A673 (cell line): ENCODE measurements around the gene USP40. TPM values are rescaled to one million over a fixed set of nuclear protein-coding genes. Genes with fewer than 3 reads are reported as not detected.

Experiments used
- BruUV-seq: library from RNA; stranded (reverse); fragments of 400-500 nt; replicated peaks from 2 replicates; lab custom pipeline; 2021; lab: Mats Ljungman, UMichigan
- CTCF ChIA-PET: fragments of 300-600 bp; sonication (Branson Sonifier 250); formaldehyde crosslinking; loops from one replicate; lab custom pipeline; 2022; ENCODE audit warnings: antibody characterized with exemption; lab: Charles Lee
- POLR2A ChIA-PET: fragments of 300-600 bp; sonication (Branson Sonifier 250); formaldehyde crosslinking; loops from one replicate; lab custom pipeline; 2022; ENCODE audit warnings: antibody characterized with exemption; ENCODE audit not compliant: low non-redundant PET; lab: Charles Lee
- DNase-seq: peaks from one replicate; pipeline ENCODE4 v3.0.0-alpha.2; 2015; ENCODE audit warnings: low spot score
- H3K27ac ChIP-seq: fragments of 200-600 bp; sonication (generic); 2 replicates; pipeline ENCODE4 v1.5.1; 2016; ENCODE audit warnings: mixed run types, low read depth, mild to moderate bottlenecking, mixed read lengths, antibody characterized with exemption, low read length; ENCODE audit not compliant: poor library complexity, severe bottlenecking
- H3K27me3 ChIP-seq: fragments of 200-600 bp; sonication (generic); replicated peaks from 2 replicates; pipeline ENCODE4 v1.6.1; 2017; ENCODE audit warnings: mixed run types, low read depth, mild to moderate bottlenecking, mixed read lengths, antibody characterized with exemption, low read length; ENCODE audit not compliant: insufficient read depth, poor library complexity
- H3K36me3 ChIP-seq: fragments of 200-600 bp; sonication (generic); 2 replicates; pipeline ENCODE4 v1.6.1; 2016; ENCODE audit warnings: mixed run types, mild to moderate bottlenecking, mixed read lengths, antibody characterized with exemption, low read length; ENCODE audit not compliant: insufficient read depth, poor library complexity, severe bottlenecking
- H3K4me1 ChIP-seq: fragments of 200-600 bp; sonication (generic); 2 replicates; pipeline ENCODE4 v1.6.1; 2017; ENCODE audit warnings: mixed run types, mild to moderate bottlenecking, mixed read lengths, antibody characterized with exemption, low read length; ENCODE audit not compliant: insufficient read depth, poor library complexity, severe bottlenecking
- H3K4me3 ChIP-seq: fragments of 200-600 bp; sonication (generic); 2 replicates; pipeline ENCODE4 v1.5.1; 2016; ENCODE audit warnings: low read depth, mixed run types, mild to moderate bottlenecking, mixed read lengths, low read length; ENCODE audit not compliant: poor library complexity, severe bottlenecking
- H3K9me3 ChIP-seq: fragments of 200-600 bp; sonication (generic); 2 replicates; pipeline ENCODE4 v1.6.1; 2016; ENCODE audit warnings: mixed run types, low read depth, mild to moderate bottlenecking, mixed read lengths, antibody characterized with exemption, low read length; ENCODE audit not compliant: poor library complexity, severe bottlenecking
- CTCF ChIP-seq: fragments of 300-800, 200-600 bp; sonication (generic); conservative IDR thresholded peaks from 2 replicates; pipeline ENCODE4 v1.5.1; 2017; ENCODE audit warnings: low read depth, mild to moderate bottlenecking, antibody characterized with exemption, low read length, moderate library complexity, mixed read lengths
- EZH2 ChIP-seq: fragments of 200-600 bp; sonication (generic); IDR thresholded peaks from 2 replicates; pipeline ENCODE4 v1.6.1; 2017; ENCODE audit warnings: borderline replicate concordance, low read depth, mild to moderate bottlenecking, mixed read lengths, antibody characterized with exemption, low read length; ENCODE audit not compliant: poor library complexity, severe bottlenecking
- intact Hi-C: fragments of 100-400 bp; cut with micrococcal nuclease; formaldehyde crosslinking; loops from one replicate; pipeline ENCODE4 v1.10.0; 2022; ENCODE audit not compliant: unreplicated experiment
- total RNA-seq: library from RNA; stranded (reverse); gene quantifications from 2 replicates; pipeline ENCODE4 v1.2.3, GENCODE V29; 2021

The USP40 gene
- total RNA-seq, 1 experiment from 2014 or later, result 29.6 TPM

DNA sequence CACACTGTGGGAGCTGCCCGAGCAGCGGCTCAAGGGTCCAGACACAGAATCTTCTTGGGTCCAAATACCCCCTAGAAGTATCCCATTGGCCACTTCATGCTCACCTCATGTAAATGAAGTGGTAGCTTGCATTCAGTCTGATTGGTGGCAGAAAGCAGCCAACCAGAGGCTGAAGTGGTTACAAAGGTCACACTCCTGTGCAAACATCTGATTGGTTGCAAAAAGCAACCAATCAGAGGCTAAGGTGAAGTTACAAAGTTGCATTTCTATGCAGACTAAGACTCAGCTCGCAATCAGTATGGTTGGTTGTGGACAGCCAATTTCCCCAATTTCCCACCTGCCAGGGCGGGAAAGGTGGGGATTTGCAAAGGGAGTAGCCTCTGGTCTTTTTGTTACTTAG lies 118.0 kb downstream of the USP40 start:
- no peak for TF ChIP-seq CTCF
- no peak for TF ChIP-seq EZH2
- intact Hi-C loops, result loop anchor here (5.0 kb wide), 1 partner anchor 384 kb away; no protein-coding TSS in a partner anchor
- peak overlapping the region; percentile 4 for H3K27ac ChIP-seq
- no peak for DNase-seq
- no peaks in the 10 kb centered on the region for H3K9me3 ChIP-seq
- peaks cover 66% of the 10 kb centered on the region for H3K36me3 ChIP-seq
- POLR2A ChIA-PET, result no interaction called here
- H3K4me3 ChIP-seq, result no peak overlapping the region
- BruUV-seq, result no TSS peak
- peaks cover 7% of the 10 kb centered on the region for H3K4me1 ChIP-seq
- no peaks in the 10 kb centered on the region for H3K27me3 ChIP-seq
- CTCF ChIA-PET, result interaction anchor here (1.0 to 1.8 kb wide), 3 partner anchors 264 to 478 kb away, joined by 3 to 8 read pairs (median 4); partner anchors contain the start of gene UGT1A5

GRCh38 chr2:233448220-233448559 lies 118.4 kb downstream of the USP40 start:
- intact Hi-C loops, result loop anchor here (5.0 kb wide), 1 partner anchor 384 kb away; no protein-coding TSS in a partner anchor
- BruUV-seq, result no TSS peak
- H3K27ac ChIP-seq, result peak overlapping the region; percentile 4
- CTCF ChIA-PET, result interaction anchor here (1.8 kb wide), 1 partner anchor 385 kb away, joined by 8 read pairs; no protein-coding TSS in a partner anchor
- H3K4me3 ChIP-seq, result no peak overlapping the region
- no peaks in the 10 kb centered on the region for H3K9me3 ChIP-seq
- H3K27me3 ChIP-seq, result no peaks in the 10 kb centered on the region
- peaks cover 7% of the 10 kb centered on the region for H3K4me1 ChIP-seq
- H3K36me3 ChIP-seq, result peaks cover 63% of the 10 kb centered on the region
- peak; percentile 52 for DNase-seq
- TF ChIP-seq EZH2 (no peak), CTCF (peak; percentile 46)
- POLR2A ChIA-PET, result no interaction called here

- H3K27ac ChIP-seq, result peak overlapping the region; percentile 4
- CTCF ChIA-PET, result interaction anchor here (1.8 kb wide), 1 partner anchor 385 kb away, joined by 8 read pairs; no protein-coding TSS in a partner anchor
- TF ChIP-seq EZH2 (no peak), CTCF (no peak)
- POLR2A ChIA-PET, result no interaction called here
- BruUV-seq, result no TSS peak
- peaks cover 58% of the 10 kb centered on the region for H3K36me3 ChIP-seq
- no peak overlapping the region for H3K4me3 ChIP-seq
- no peak for DNase-seq
- H3K27me3 ChIP-seq, result no peaks in the 10 kb centered on the region
- H3K4me1 ChIP-seq, result peaks cover 7% of the 10 kb centered on the region
- intact Hi-C loops, result loop anchor here (5.0 kb wide), 1 partner anchor 385 kb away; no protein-coding TSS in a partner anchor
- no peaks in the 10 kb centered on the region for H3K9me3 ChIP-seq
Measured at GRCh38 chr2:233447506-233448219, 118.9 kb downstream of the USP40 start.
